SJSA1 (cell line): ENCODE measurements around the gene MAP3K7. TPM values are rescaled to one million over a fixed set of nuclear protein-coding genes. Genes with fewer than 3 reads are reported as not detected.
"Not testable (repeated sequence)": the region's sequence is repeated elsewhere in the genome, so short reads cannot be mapped to it uniquely, and the experiment has no call there.

ENCODE experiments used
- DNase-seq, 2 experiments: peaks; one replicate each; pipeline ENCODE4 v3.0.0-alpha.2; 2015 to 2020; ENCODE audit warnings: low spot score in 2 of 2, low read depth in 1 of 2
- H3K27ac ChIP-seq: fragments of 250-450 bp; sonication (Bioruptor Pico); 2 replicates; pipeline ENCODE4 v1.5.1; 2020; ENCODE audit warnings: mild to moderate bottlenecking, moderate library complexity
- H3K27me3 ChIP-seq: fragments of 250-450 bp; sonication (Bioruptor Pico); replicated peaks from 2 replicates; pipeline ENCODE4 v1.5.1; 2020; ENCODE audit warnings: mild to moderate bottlenecking, moderate library complexity
- H3K36me3 ChIP-seq: fragments of 250-450 bp; sonication (Bioruptor Pico); 2 replicates; pipeline ENCODE4 v1.5.1; 2020; ENCODE audit warnings: mild to moderate bottlenecking
- H3K4me1 ChIP-seq: fragments of 250-450 bp; sonication (Bioruptor Pico); replicated peaks from 2 replicates; pipeline ENCODE4 v1.6.1; 2021; ENCODE audit warnings: mild to moderate bottlenecking
- H3K4me3 ChIP-seq: fragments of 250-450 bp; sonication (Bioruptor Pico); 2 replicates; pipeline ENCODE4 v1.5.1; 2020; ENCODE audit warnings: mild to moderate bottlenecking
- H3K9me3 ChIP-seq: fragments of 250-450 bp; sonication (Bioruptor Pico); replicated peaks from 2 replicates; pipeline ENCODE4 v1.5.1; 2020; ENCODE audit warnings: mild to moderate bottlenecking
- total RNA-seq: library from RNA; depleted of rRNA; stranded (reverse); fragments of >200 nt; shearing (Covaris generic); gene quantifications from 2 replicates; pipeline ENCODE4 v1.2.3, GENCODE V29; 2014

Gene MAP3K7
- total RNA-seq, 1 experiment from 2014 or later: 43.2 TPM

DNA sequence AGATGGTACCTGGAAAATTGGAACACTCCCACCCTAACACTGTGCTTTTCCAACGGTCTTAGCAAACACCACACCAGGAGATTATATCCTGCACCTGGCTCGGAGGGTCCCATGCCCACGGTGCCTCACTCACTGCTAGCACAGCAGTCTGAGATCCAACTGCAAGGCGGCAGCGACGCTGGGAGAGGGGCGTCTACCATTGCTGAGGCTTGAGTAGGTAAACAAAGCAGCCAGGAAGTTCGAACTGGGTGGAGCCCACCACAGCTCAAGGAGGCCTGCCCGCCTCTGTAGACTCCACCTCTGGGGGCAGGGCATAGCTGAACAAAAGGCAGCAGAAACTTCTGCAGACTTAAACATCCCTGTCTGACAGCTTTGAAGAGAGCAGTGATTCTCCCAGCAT is 24.5 kb downstream of the MAP3K7 start:
- H3K27ac ChIP-seq, H3K27me3 ChIP-seq, H3K4me1 ChIP-seq, H3K4me3 ChIP-seq, DNase-seq, H3K9me3 ChIP-seq: not testable (repeated sequence)
- H3K36me3 ChIP-seq: peaks cover 29% of the 10 kb centered on the region

DNA sequence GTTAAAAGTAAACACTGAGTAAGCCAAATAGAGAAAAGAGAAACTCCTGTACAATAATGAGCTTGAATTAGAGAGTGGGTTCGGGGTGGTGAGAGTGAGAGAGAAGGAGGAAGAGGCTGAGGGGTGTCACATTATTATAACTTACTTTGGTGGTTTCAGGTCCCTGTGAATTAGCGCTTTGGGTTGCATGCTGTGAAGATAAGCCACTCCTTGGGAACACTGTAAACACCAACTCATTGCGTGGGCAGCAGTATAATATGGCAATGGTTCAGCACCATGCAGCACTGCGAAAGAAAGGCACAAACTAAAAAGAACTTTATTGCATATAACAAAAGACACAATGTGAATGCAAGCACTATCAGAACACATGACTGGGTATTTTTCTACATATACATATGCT is 26.9 kb downstream of the MAP3K7 start:
- H3K27me3 ChIP-seq: no peaks in the 10 kb centered on the region

DNA sequence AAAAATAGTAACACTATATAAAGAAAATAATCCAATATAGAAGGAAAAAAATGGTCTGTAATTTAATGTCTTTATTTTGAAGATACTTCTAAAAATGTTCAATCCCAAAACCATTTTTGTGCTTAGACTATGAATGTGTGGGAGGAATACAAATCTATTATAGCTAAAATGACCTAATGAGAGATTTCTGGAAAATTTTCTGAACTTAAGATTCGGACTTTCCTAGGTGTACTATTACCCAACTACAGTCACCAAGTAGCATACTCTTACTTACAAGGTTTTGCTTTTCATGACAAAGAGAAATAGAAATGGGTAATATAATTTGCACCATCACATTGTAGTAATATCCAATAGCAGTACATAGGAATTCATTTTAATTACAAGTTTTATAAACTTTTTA is 29.9 kb downstream of the MAP3K7 start:
- Histone ChIP-seq H3K4me3 (no peak overlapping the region), H3K9me3 (no peaks in the 10 kb centered on the region), H3K27ac (no peak overlapping the region), H3K36me3 (peaks cover 49% of the 10 kb centered on the region), H3K4me1 (no peaks in the 10 kb centered on the region), H3K27me3 (no peaks in the 10 kb centered on the region)
- DNase-seq: no peak

More for the DNA sequence above, 26.9 kb downstream of the MAP3K7 start:
- no peak overlapping the region for H3K4me3 ChIP-seq
- peaks cover 44% of the 10 kb centered on the region for H3K36me3 ChIP-seq
- H3K4me1 ChIP-seq: no peaks in the 10 kb centered on the region
- H3K27ac ChIP-seq: no peak overlapping the region
- H3K9me3 ChIP-seq: no peaks in the 10 kb centered on the region
- DNase-seq: no peak

DNA sequence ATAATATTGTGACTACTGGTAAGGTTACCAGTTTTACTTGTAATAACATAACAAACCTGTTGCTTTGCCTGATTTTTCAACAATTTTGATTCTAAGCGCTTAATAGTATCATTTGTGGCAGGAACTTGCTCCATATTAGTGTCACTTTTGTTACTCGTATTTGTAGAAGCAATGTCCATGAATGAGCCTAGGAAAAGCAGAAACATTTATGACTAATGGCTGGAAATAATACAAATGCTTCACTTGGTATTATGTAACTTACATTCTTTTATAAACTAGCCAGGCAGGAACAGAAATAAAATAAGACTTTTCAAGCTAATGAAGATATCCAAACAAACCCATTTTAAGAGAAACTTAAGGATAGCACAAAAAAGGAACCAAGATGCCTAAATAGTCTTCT is 38.9 kb downstream of the MAP3K7 start:
- Histone ChIP-seq H3K4me3 (no peak overlapping the region), H3K27me3 (no peaks in the 10 kb centered on the region), H3K4me1 (no peaks in the 10 kb centered on the region), H3K36me3 (peaks cover 64% of the 10 kb centered on the region), H3K27ac (no peak overlapping the region), H3K9me3 (no peaks in the 10 kb centered on the region)
- no peak for DNase-seq

DNA sequence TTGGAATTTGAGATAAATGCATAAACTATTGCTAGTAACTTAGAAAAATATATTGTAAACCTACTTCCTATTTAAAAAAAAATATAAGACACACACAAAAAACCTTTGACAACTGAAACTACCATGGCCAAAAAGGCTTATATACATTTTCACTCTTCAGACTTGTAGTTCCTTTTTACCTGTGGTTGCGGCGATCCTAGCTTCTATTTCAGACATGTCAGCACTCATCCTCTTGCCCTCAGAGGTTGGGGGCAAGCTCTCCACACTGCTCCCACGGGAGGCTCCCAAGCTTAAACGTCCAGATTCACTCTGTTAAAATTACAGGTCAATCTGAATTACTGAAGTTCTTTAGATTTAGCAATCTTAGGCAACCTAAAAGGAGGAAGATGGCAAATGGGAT is 39.8 kb downstream of the MAP3K7 start:
- Histone ChIP-seq H3K27me3 (no peaks in the 10 kb centered on the region), H3K9me3 (no peaks in the 10 kb centered on the region), H3K4me3 (no peak overlapping the region), H3K4me1 (no peaks in the 10 kb centered on the region), H3K36me3 (peaks cover 63% of the 10 kb centered on the region), H3K27ac (no peak overlapping the region)
- no peak for DNase-seq

DNA sequence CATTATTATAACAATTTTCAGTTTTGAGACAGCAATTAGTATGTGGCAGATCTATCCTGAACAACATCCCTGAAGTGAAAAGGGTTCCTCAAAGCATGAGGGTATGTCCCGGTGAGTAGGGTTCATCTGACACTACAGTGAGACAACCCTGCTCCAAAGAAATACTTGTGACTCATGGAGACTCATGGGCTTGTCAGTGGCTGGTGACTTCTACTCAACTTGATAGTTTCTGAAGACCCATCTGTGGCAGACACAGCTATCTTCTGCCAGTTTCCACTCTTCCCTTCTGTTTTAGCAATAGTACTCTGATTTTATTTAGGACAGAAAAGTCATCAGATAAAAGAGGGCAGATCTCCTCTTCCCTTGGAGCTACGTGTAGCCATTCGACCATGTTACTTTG is 41.4 kb downstream of the MAP3K7 start:
- Histone ChIP-seq H3K9me3 (no peaks in the 10 kb centered on the region), H3K27me3 (no peaks in the 10 kb centered on the region), H3K27ac (no peak overlapping the region), H3K4me1 (no peaks in the 10 kb centered on the region), H3K36me3 (peaks cover 61% of the 10 kb centered on the region), H3K4me3 (no peak overlapping the region)
- no peak for DNase-seq

DNA sequence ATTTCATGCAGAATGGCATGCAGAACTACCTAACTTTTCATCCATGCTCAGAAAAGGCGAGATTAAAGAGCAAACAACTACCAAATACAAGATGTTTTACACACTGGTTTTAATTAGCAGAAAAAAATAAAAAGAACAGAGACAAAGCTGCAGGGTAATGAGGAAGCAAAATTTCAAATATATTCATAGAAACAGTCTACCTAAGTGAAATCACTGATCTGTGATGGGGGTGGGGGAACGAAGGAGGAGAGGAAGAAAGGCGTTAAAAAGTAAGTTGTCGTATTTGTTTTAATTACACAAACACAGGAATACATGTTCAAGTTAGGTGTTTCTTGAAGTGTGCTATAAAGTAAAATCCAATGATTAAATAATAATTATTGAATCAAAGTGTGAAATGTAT is 42.1 kb downstream of the MAP3K7 start:
- Histone ChIP-seq H3K36me3 (peaks cover 54% of the 10 kb centered on the region), H3K4me1 (no peaks in the 10 kb centered on the region), H3K4me3 (no peak overlapping the region), H3K27me3 (no peaks in the 10 kb centered on the region), H3K9me3 (no peaks in the 10 kb centered on the region), H3K27ac (no peak overlapping the region)
- DNase-seq: no peak

DNA sequence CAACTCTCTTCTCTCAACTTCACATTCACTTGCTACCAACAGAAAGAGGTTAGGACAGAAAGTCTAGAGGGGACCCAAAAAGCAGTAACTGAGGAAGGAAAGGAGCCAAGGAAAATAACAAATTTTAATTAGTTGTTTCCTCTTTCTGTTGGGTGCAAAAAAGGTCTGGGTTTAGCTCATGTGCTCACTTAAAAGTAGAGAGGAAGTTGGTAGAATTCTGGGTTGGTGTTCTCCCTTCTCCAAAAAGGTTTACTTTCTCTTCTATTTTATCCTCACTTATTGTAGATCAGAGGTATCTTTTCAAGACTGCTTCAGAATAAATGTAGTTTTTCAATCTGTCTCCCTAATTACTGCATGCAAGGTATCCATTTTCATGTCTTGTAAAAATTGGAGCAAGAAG is 42.8 kb downstream of the MAP3K7 start:
- H3K36me3 ChIP-seq: peaks cover 47% of the 10 kb centered on the region

DNA sequence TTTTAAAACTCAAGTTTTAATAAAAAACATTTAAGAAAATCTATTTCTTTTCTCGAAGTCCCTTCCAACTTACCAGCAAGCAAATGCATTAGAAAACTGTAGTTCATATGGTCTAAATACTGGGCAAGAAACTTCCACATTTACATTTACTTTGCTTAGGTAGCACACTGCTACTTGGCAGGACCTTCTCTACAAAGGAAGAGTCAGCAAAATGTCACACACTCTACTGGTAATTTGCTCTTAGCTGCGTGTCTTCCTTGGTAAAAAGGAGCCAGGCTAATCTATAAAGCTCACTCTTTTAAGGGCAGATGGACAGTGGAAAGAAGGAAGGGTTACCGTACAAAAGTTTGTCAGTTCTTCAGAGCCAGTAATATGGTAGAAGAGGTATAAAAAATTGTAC is 45.7 kb downstream of the MAP3K7 start:
- H3K36me3 ChIP-seq: peaks cover 30% of the 10 kb centered on the region
- no peaks in the 10 kb centered on the region for H3K27me3 ChIP-seq
- no peak overlapping the region for H3K27ac ChIP-seq
- DNase-seq: no peak
- no peaks in the 10 kb centered on the region for H3K4me1 ChIP-seq
- no peaks in the 10 kb centered on the region for H3K9me3 ChIP-seq
- H3K4me3 ChIP-seq: no peak overlapping the region

More for the DNA sequence above, 42.8 kb downstream of the MAP3K7 start:
- H3K4me3 ChIP-seq: no peak overlapping the region
- no peak overlapping the region for H3K27ac ChIP-seq
- no peaks in the 10 kb centered on the region for H3K27me3 ChIP-seq
- H3K4me1 ChIP-seq: no peaks in the 10 kb centered on the region
- no peaks in the 10 kb centered on the region for H3K9me3 ChIP-seq
- no peak for DNase-seq

DNA sequence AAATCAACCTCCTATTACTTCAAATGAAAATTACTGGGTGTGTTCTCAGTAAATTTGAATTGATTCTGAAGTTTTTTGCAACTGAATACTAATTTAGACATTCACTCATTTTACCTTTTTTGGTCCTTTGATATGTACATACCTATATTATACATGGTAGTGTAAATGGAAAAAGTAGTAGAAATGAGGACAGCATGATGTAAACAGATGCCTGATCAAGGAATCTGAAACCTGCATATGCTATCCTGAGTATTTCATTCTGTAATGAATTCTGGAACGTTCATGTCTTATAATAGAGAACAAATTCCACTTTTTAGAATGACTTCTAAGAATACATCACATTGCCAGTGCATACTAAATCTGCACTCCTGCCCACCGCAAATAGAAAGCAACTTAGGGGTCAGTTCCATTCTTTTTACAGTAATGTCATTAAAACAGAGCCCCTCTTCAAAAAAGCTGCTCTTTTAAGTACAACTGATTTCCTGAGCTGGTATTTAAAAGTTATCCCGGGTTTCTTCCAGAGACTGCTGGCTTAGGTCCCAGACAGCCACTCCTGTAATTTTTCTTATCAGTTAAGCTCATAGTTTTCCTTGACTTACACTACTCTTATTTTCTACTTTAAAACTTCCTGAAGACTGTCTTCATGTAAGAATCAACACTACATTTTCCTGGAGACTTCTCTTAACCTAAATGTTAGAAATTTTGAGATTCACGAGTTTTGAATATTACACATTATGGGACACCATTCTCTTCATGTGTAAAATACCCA is 48.4 kb downstream of the MAP3K7 start:
- no peaks in the 10 kb centered on the region for H3K4me1 ChIP-seq
- H3K4me3 ChIP-seq: no peak overlapping the region
- H3K27ac ChIP-seq: no peak overlapping the region
- no peak for DNase-seq
- H3K27me3 ChIP-seq: no peaks in the 10 kb centered on the region
- no peaks in the 10 kb centered on the region for H3K9me3 ChIP-seq
- H3K36me3 ChIP-seq: peaks cover 29% of the 10 kb centered on the region

DNA sequence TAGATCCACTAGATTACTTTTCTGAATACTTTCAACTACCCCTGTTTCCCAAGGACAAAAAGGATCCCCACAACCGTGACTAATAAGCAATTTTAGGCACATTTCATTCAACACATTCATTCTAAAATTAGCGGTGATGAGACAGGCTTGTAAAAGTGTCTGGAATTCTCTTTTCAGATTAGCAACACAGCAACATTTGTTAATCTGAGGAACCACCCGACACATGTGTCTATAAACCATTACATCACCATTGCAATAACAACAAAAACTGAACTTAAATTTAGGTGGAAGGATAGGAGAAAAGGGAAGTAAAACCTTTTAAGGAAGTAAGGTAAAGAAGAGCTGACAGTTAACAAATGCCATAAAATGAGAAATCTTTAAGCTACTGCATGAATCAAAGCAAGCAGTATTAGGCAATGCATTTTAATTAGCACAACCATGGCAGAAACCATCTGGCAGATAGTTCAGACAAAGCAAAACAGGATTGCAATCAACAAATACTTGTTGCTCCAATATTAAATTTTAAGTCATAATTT is 49.1 kb downstream of the MAP3K7 start:
- no peaks in the 10 kb centered on the region for H3K27me3 ChIP-seq
- H3K27ac ChIP-seq: no peak overlapping the region
- no peak overlapping the region for H3K4me3 ChIP-seq
- no peak for DNase-seq
- peaks cover 30% of the 10 kb centered on the region for H3K36me3 ChIP-seq
- no peaks in the 10 kb centered on the region for H3K4me1 ChIP-seq
- no peaks in the 10 kb centered on the region for H3K9me3 ChIP-seq

DNA sequence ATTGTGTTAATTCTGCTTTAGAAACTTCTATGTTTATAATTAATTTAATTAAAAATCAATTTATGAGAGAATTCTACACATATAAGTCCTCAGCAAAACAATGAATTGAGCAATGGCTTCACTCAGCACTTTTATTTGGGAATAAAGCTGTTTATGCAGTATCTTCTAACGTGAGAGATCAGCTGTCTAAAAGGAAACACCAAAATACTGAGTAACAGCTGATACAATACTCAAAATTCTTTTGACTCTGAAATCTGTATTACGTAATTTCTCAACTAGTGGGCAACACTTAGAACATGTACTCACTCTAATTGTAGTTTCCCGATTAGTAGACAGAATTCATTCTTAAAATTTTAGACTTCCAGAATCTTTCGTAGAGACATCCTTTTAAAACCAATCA is 49.8 kb downstream of the MAP3K7 start:
- no peak for DNase-seq
- Histone ChIP-seq H3K4me1 (no peaks in the 10 kb centered on the region), H3K36me3 (peaks cover 33% of the 10 kb centered on the region), H3K4me3 (no peak overlapping the region), H3K27ac (no peak overlapping the region), H3K27me3 (no peaks in the 10 kb centered on the region), H3K9me3 (no peaks in the 10 kb centered on the region)

DNA sequence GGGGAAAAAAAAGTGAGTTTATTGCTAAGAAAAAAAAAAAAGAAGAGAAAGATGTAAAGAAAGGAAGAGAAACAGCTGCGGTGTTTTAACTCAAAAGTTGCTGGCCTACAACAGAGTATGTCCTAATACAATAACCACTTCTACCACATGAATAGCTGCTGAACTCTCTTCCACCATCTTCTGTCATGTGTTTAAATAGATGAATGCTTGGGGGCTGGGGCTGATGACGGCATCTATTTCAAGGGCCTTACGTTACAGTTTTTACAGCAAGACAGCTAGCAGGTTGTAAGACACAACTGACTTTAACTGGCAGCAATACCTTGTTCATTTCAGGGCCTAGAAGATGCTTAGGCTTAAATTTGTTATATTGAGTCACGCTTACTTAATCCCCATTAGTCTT is 50.4 kb downstream of the MAP3K7 start:
- DNase-seq: no peak
- Histone ChIP-seq H3K4me1 (no peaks in the 10 kb centered on the region), H3K27ac (no peak overlapping the region)

DNA sequence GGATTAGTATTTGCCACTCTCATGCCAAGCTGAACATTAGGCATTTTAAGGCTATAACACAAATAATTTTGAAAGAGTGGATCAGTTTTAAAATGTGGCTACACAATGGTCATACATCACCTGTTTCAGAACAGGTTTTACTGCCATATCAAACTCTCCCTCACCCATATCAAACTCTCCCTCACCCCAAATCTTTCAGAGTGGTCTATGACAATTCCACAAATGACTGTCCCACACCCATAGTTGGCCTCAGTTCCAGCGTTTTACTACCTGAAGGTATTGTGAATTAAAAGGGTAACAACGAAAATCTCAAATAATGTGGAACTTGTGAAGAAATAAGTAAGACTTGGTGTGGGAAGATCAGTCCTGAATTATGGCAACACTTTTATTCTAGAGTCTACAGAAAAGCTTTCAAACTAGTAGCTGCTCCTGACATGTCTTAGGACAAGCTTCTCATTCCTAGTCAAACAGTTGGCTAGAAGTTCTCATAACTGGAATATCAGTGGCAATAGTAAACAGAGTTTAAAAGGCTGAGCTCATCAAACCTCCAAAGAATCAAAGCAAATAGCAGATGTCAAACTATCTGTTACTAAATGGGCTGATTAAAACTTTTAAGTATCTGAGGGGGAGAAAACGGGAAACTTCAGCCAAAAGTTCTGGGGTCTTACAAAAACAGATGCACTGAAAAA is 52.4 kb downstream of the MAP3K7 start:
- no peak for DNase-seq
- H3K4me1 ChIP-seq: no peaks in the 10 kb centered on the region

More for the DNA sequence above, 50.4 kb downstream of the MAP3K7 start:
- no peak overlapping the region for H3K4me3 ChIP-seq
- H3K36me3 ChIP-seq: peaks cover 33% of the 10 kb centered on the region
- H3K9me3 ChIP-seq: no peaks in the 10 kb centered on the region
- H3K27me3 ChIP-seq: no peaks in the 10 kb centered on the region

More for the DNA sequence above, 52.4 kb downstream of the MAP3K7 start:
- Histone ChIP-seq H3K36me3 (peaks cover 33% of the 10 kb centered on the region), H3K27ac (no peak overlapping the region), H3K9me3 (no peaks in the 10 kb centered on the region), H3K27me3 (no peaks in the 10 kb centered on the region), H3K4me3 (no peak overlapping the region)
